ENCODE results near the gene FTSJ3. TPM values are rescaled to one million over a fixed set of nuclear protein-coding genes. Genes with fewer than 3 reads are reported as not detected.
"Not testable (repeated sequence)": the region's sequence is repeated elsewhere in the genome, so short reads cannot be mapped to it uniquely, and the experiment has no call there.

Gene FTSJ3
- total RNA-seq, 2 experiments from 2014 or later, result 47.6 to 51.1 TPM

DNA sequence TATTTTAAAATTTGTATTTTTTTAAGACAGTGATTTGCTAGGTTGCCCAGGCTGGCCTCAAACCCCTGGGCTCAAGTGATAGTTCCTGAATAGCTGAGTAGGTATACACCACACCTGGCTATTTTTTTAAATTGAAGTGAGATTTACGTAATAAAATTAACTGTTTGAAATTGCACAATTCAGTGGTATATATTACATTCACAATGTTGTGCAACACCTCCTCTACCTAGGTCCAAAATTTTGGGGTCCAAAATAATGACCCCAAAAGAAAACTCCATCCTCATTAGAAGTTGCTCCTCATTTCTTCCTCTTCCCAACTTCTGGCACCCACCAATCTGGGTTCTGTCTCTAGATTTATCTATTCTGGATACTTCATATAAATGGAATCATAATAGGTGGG, 18.0 kb upstream of the FTSJ3 start:
- H3K9me3 Mint-ChIP-seq, result no peaks in the 10 kb centered on the region
- TF ChIP-seq, protein P1, sequence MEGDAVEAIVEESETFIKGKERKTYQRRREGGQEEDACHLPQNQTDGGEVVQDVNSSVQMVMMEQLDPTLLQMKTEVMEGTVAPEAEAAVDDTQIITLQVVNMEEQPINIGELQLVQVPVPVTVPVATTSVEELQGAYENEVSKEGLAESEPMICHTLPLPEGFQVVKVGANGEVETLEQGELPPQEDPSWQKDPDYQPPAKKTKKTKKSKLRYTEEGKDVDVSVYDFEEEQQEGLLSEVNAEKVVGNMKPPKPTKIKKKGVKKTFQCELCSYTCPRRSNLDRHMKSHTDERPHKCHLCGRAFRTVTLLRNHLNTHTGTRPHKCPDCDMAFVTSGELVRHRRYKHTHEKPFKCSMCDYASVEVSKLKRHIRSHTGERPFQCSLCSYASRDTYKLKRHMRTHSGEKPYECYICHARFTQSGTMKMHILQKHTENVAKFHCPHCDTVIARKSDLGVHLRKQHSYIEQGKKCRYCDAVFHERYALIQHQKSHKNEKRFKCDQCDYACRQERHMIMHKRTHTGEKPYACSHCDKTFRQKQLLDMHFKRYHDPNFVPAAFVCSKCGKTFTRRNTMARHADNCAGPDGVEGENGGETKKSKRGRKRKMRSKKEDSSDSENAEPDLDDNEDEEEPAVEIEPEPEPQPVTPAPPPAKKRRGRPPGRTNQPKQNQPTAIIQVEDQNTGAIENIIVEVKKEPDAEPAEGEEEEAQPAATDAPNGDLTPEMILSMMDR (IDR thresholded peaks at IDR 0.05), result no peak
- CTCF ChIA-PET, result no interaction called here

DNA sequence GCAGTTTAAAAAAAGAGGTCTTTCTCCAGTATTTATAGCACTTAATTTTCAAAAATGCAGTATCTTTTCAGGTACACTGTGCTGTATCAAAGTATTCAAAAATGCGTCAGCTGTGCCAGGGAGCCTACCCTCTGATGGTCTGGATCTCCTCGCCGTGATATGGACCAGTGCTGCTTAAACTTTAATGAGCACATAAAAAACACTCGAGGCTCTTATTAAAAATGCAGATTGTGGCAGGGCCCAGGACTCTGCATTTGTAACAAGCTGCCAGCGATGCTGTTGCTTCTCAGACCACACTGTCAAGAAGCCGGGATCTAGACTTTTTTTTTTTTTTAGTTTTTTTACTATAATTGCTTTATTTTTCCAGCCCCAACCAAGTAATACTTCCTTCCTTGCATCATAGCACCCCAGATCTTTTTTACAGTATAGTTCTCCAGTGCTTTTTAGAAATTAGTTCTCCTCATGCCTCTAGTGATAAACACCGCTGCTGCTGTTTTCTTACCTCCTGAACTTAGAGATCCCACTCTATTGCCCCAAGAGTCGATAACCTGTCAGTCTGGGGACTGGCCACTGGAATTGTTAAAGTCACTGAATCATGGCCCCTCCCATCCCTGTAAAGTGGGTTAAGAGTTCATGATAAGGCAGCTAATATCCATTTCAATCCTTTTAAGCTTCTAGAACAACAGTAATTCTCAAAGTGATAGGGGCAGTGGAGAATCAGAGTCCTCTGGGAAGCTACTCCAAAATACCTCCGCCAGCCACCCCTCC, 16.6 kb upstream of the FTSJ3 start:
- H3K9me3 ChIP-seq (ENCODE audit: control insufficient read depth in 1 of 2, insufficient read depth in 1 of 2, low read length in 2 of 2), result peaks cover 0 to 5% of the 10 kb centered on the region in 2 experiments
- Mint-ChIP-seq H3K27me3 (no peaks in the 10 kb centered on the region), H3K36me3 (ENCODE audit: low read depth) (no peaks in the 10 kb centered on the region), H3K4me3 (peak overlapping the region; percentile 93), H3K27ac (peak overlapping the region; percentile 91), H3K4me1 (ENCODE audit: low read depth) (peaks cover 49% of the 10 kb centered on the region), H3K9me3 (no peaks in the 10 kb centered on the region)
- intact Hi-C loops (cut with DNase I, micrococcal nuclease), result loop anchor here (1.0 to 10.0 kb wide), 11 partner anchors 17 to 663 kb away; partner anchors contain the start of genes CCDC47 (in 2 of the 2), FTSJ3 (in 2 of the 2), MAP3K3 (in 2 of the 2) and PSMC5 (in 2 of the 2)
- peaks cover 57% of the 10 kb centered on the region for H3K4me1 ChIP-seq (ENCODE audit: insufficient read depth, low read length)
- ATAC-seq (ENCODE audit: poor library complexity) (no peak), DNase-seq (no peak)
- H3K27me3 ChIP-seq (ENCODE audit: control insufficient read depth in 1 of 2, insufficient read depth in 2 of 2, low read length in 2 of 2), result no peaks in the 10 kb centered on the region
- peak overlapping the region; percentile 85 for H3K4me3 ChIP-seq (ENCODE audit: low read length)
- peak overlapping the region; percentile 85 to 86 for H3K27ac ChIP-seq (ENCODE audit: low read depth in 1 of 2, low read length in 2 of 2)
- H3K36me3 ChIP-seq (ENCODE audit: insufficient read depth, low read length), result no peaks in the 10 kb centered on the region
- TF ChIP-seq, protein P1 (IDR thresholded peaks at IDR 0.05), result no peak
- CTCF ChIA-PET, result interaction anchor here (0.7 to 0.9 kb wide), 2 partner anchors 17 to 457 kb away, joined by 3 read pairs; partner anchors contain the start of gene PSMC5
- POLR2A ChIA-PET, result interaction anchor here (0.6 to 6.3 kb wide), 13 partner anchors 13 to 661 kb away, joined by 3 to 86 read pairs (median 9); partner anchors contain the start of genes CCDC47, DDX42, DDX5 and FTSJ3

More for the DNA sequence above, 18.0 kb upstream of the FTSJ3 start:
- no peaks in the 10 kb centered on the region for H3K27me3 ChIP-seq (ENCODE audit: control insufficient read depth in 1 of 2, insufficient read depth in 2 of 2, low read length in 2 of 2)
- no peak for ATAC-seq (ENCODE audit: poor library complexity)
- H3K27me3 Mint-ChIP-seq, result no peaks in the 10 kb centered on the region
- H3K36me3 ChIP-seq (ENCODE audit: insufficient read depth, low read length), result no peaks in the 10 kb centered on the region
- H3K9me3 ChIP-seq (ENCODE audit: control insufficient read depth in 1 of 2, insufficient read depth in 1 of 2, low read length in 2 of 2), result peaks cover 0 to 12% of the 10 kb centered on the region in 2 experiments
- no peak for DNase-seq
- intact Hi-C loops (cut with DNase I, micrococcal nuclease), result loop anchor here (10.0 kb wide), 2 partner anchors 221 to 299 kb away; partner anchors contain the start of gene MAP3K3 (in 1 of the 2)
- POLR2A ChIA-PET, result no interaction called here
- peak overlapping the region; percentile 50 for H3K4me3 Mint-ChIP-seq
- peaks cover 41% of the 10 kb centered on the region for H3K4me1 Mint-ChIP-seq (ENCODE audit: low read depth)
- H3K4me1 ChIP-seq (ENCODE audit: insufficient read depth, low read length), result peaks cover 46% of the 10 kb centered on the region
- peak overlapping the region; percentile 8 for H3K27ac Mint-ChIP-seq
- H3K4me3 ChIP-seq (ENCODE audit: low read length), result no peak overlapping the region
- H3K36me3 Mint-ChIP-seq (ENCODE audit: low read depth), result no peaks in the 10 kb centered on the region
- no peak overlapping the region for H3K27ac ChIP-seq (ENCODE audit: low read depth in 1 of 2, low read length in 2 of 2)

DNA sequence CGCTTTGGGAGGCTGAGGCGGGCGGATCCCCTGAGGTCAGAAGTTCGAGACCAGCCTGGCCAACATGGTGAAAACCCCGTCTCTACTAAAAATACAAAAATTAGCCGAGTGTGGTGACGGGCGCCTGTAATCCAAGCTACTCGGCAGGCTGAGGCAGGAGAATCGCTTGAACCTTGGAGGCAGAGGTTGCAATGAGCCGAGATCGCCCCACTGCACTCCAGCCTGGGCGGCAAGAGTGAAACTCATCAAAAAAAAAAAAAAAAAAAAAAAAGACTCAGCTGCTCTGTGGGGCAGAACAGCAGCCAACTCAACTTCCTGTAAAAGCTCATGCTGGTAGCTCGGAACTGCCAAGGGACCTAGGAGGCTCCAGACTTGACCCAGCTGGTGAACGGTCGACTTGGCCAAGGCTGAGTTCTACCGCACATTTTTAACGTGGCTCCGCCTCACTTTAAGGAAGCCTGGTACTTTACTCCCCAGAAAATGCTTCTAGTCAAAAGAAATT, 16.0 kb upstream of the FTSJ3 start:
- Histone ChIP-seq H3K4me1 (ENCODE audit: insufficient read depth, low read length) (peaks cover 57% of the 10 kb centered on the region), H3K4me3 (ENCODE audit: low read length) (peak overlapping the region; percentile 85), H3K27ac (ENCODE audit: low read depth in 1 of 2, low read length in 2 of 2) (peak overlapping the region; percentile 85 to 86)
- CTCF ChIA-PET, result interaction anchor here (0.7 to 0.9 kb wide), 4 partner anchors 17 to 457 kb away, joined by 3 to 4 read pairs (median 3); partner anchors contain the start of gene PSMC5
- Mint-ChIP-seq H3K27ac (peak overlapping the region; percentile 91), H3K4me3 (peak overlapping the region; percentile 93), H3K4me1 (ENCODE audit: low read depth) (peaks cover 51% of the 10 kb centered on the region)
- H3K27me3 ChIP-seq (ENCODE audit: control insufficient read depth in 1 of 2, insufficient read depth in 2 of 2, low read length in 2 of 2); H3K9me3 Mint-ChIP-seq; H3K27me3 Mint-ChIP-seq; H3K9me3 ChIP-seq (ENCODE audit: control insufficient read depth in 1 of 2, insufficient read depth in 1 of 2, low read length in 2 of 2); H3K36me3 ChIP-seq (ENCODE audit: insufficient read depth, low read length); ATAC-seq (ENCODE audit: poor library complexity); H3K36me3 Mint-ChIP-seq (ENCODE audit: low read depth): not testable (repeated sequence)
- DNase-seq, result peak in 6 of 14 experiments; percentile 17 to 74 (median 44)
- POLR2A ChIA-PET, result interaction anchor here (0.6 to 6.3 kb wide), 23 partner anchors 8 to 663 kb away, joined by 3 to 86 read pairs (median 5); partner anchors contain the start of genes CCDC47, CEP95, DDX42 and DDX5
- intact Hi-C loops (cut with DNase I, micrococcal nuclease), result loop anchor here (1.0 to 10.0 kb wide), 11 partner anchors 16 to 664 kb away; partner anchors contain the start of genes CCDC47 (in 2 of the 2), FTSJ3 (in 2 of the 2), MAP3K3 (in 2 of the 2) and PSMC5 (in 2 of the 2)

Data from CD4-positive, alpha-beta T cell (primary cell).